MV-4-11 (cell line): ENCODE data around the gene SEC31A.
A peak's percentile ranks its signal among the peaks of the same experiment; 100 is the strongest.
"Not testable (repeated sequence)": the region's sequence is repeated elsewhere in the genome, so short reads cannot be mapped to it uniquely, and the experiment has no call there.

ENCODE experiments used
- DNase-seq: peaks from one replicate; lab custom pipeline; 2025; lab: John Stamatoyannopoulos, UW

Gene SEC31A

GRCh38 chr4:82833060-82833459 lies 57.9 kb downstream of the SEC31A start:
- not testable (repeated sequence) for DNase-seq

GRCh38 chr4:82825425-82825824 lies 65.5 kb downstream of the SEC31A start:
- no peak for DNase-seq

DNA sequence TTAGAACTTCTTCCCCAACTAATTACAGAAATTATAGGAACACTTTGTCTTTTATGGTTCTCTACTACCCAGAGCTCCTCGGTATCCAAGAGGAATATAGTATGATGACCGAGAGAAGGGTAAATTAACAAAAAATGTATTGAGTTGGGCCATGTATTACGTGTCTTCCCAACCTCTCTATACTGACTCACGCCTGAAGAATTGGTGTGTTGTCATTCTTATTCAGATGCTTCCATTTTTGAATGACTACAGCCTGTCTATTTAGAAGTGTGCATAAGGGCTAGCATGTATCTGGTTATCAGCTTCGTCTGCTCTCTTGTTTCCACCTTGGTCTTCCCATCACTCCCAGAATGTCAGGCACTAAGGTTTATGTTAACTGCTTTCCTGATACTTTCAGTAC lies 67.9 kb downstream of the SEC31A start:
- DNase-seq, result no peak

DNA sequence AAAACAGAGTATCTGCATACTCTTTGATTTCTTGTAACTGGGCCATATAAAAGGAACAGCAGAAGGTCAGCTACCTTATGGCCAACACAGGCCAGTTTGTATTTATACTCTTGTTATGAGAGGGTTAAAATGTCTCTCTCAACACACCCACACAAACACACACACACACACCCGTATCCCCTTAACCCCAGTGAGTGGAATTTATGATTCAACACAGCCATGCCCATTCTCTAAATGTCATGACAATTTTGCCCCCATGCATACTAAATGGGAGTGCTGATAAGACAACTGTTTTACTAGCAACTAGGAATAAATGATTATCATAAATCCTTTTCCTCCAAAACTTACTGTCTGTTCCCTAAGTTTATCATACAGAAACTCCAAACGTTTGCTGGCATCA lies 70.3 kb downstream of the SEC31A start:
- no peak for DNase-seq

- no peak for DNase-seq
These were observed 72.0 kb downstream of the SEC31A start for GRCh38 chr4:82818664-82819662.

DNA sequence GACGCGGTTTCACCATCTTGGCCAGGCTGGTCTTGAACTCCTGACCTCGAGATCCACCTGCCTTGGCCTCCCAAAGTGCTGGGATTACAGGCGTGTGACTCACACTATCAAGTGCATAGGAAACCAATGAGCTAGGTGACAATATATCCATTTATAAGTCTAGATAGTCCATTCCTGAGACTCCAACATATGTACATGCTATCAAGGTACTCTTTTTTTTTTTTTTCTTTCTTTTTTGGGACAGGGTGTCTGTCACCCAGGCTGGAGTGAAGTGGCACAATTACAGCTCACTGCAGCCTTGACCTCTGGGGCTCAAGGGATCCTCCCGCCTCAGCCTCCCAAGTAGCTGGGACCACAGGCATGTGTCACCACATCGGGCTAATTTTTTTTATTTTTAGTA lies 74.1 kb downstream of the SEC31A start:
- not testable (repeated sequence) for DNase-seq

DNA sequence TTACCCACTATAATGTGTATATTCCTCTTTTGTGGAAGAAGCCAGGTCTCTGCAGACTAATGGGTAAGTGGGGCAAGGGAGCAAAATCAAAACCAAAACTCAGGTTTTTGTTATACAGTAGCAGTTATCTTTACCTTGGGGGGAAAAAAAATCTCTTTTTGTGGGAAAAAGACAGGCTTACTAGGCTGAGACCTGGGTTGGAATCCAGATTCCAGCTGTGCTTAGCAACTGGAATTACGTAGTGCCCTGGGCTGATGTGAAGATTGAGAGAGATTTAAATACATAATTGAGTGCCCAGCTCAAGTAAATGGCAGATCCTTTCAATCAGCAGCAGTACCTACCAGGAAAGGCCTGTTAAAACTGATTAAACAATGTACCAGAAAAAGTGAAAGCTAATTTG lies 76.9 kb downstream of the SEC31A start:
- no peak for DNase-seq

- no peak for DNase-seq
These were observed 79.1 kb downstream of the SEC31A start for GRCh38 chr4:82811838-82812341.

DNA sequence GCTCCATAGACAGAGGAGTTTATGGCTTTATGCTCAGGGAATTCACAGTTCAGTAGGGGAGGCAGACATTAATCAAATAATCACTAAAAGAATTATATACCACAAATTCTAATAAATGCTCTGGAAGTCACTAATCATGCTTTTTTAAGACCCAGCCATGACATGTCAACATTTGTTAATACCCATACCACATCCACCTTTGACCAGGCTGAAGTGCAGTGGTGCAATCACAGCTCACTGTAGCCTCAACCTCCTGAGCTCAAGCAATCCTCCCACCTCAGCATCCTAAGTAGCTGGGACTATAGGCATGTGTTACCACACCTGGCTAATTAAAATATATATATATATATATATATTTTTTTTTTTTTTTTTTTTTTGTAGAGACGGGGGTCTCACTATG lies 79.6 kb downstream of the SEC31A start:
- no peak for DNase-seq

DNA sequence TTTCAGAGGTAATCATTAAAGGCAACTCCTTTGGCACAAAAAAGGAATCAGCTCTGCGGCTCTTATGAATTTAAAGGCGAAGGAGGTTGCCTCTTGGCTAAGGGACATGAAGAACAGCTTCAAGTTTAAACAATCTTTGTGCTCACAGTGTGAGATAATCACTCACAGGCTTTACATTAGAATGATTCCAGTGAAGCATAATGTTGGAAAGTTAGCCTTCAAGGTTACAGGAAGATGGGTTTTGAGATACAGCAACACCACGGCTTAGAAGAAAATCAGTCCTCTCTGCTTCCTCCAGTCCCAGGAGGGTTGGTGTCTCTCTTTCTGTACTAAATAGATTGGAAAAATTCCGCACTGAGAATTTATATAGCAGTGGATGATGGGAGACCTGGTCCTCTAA lies 80.8 kb downstream of the SEC31A start:
- no peak for DNase-seq

DNA sequence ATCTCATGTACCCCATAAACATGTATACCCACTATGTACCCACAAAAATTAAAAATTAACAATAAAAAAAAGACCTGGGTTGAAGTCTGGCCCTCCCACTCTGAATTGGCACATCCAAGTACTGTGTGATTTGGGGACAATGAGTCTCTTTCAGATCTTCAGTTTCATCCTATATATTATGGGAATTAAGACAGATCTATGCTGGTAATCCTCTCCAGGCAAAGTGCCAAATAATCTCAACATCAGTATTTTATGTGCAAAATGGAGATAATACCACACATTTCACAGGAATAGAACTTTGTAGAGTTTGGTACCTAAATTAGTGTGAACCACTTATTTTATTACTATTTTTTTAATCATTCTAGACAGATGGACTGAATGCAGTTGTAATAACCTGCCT lies 81.3 kb downstream of the SEC31A start:
- DNase-seq, result no peak

- no peak for DNase-seq
These were observed 87.2 kb downstream of the SEC31A start for GRCh38 chr4:82803746-82804145.

DNA sequence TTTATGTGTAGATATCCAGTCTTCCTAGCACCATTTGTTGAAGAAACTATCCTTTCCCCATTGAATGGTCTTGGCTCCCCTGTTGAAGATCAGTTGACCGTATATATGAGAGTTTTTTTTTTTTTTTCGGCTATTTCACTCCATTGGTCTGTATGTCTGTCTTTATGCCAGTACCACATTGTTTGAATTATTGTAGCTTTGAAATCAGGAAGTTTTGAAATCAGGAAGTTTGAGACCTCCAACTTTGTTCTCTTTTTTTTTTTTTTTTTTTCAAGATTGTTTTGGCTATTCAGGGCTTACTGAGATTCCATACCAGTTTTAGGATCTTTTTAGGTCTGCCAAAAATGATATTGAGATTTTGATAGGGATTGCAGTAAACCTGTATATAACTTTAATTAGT lies 88.0 kb downstream of the SEC31A start:
- DNase-seq, result peak; percentile 72

DNA sequence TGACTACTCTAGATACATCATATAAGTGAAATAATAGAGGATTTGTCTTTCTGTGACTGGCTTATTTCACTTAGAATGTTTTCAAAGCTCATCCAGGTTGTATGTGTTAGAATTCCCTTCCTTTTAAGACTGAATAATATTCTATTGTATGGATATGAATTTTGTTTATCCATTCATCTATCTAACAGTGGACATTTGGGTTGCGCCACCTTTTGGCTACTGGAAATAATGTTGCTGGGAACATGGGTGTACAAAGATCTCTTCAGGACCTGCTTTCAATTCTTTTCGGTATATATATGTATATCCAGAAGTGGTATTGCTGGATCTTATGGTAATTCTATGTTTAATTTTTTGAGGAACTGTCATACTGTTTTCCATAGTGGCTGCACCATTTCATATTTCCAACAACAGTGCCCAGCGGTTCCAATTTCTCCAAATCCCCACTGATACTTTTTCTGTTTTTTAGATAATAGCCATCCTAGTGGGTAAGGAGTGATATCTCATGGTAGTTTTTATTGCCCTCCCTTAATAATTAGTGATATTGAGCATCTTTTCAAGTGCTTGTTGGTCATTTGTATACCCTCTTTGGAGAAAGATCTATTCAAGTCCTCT lies 88.9 kb downstream of the SEC31A start:
- no peak for DNase-seq

GRCh38 chr4:82799006-82799881 lies 91.7 kb downstream of the SEC31A start:
- DNase-seq, result no peak

GRCh38 chr4:82798168-82799005 lies 92.6 kb downstream of the SEC31A start, which contains the start of gene SCD5:
TSS of gene SCD5 (minus strand) at chr4:82798796. CDS start at chr4:82798537, 259 bp downstream.
- peak; percentile 27 for DNase-seq

- no peak for DNase-seq
These were observed 93.4 kb downstream of the SEC31A start for GRCh38 chr4:82797405-82798111.

DNA sequence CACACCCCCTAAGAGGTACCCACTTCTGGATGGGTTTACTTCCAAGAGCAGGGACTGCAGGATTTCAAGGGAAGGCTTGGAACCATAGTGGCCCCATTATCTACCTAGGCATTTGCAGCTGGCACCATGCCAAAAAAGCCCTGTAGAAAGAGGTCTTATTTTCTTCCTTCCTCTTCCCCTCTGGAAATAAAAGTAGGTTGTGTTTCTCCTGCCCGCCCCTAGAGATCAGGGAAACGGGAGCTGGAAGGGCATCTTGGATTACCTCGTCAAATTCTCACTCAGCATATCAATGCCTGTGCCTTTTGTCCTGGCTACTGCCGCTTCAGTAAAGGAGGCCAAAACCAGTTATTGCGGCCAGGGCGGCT lies 93.9 kb downstream of the SEC31A start:
- no peak for DNase-seq

DNA sequence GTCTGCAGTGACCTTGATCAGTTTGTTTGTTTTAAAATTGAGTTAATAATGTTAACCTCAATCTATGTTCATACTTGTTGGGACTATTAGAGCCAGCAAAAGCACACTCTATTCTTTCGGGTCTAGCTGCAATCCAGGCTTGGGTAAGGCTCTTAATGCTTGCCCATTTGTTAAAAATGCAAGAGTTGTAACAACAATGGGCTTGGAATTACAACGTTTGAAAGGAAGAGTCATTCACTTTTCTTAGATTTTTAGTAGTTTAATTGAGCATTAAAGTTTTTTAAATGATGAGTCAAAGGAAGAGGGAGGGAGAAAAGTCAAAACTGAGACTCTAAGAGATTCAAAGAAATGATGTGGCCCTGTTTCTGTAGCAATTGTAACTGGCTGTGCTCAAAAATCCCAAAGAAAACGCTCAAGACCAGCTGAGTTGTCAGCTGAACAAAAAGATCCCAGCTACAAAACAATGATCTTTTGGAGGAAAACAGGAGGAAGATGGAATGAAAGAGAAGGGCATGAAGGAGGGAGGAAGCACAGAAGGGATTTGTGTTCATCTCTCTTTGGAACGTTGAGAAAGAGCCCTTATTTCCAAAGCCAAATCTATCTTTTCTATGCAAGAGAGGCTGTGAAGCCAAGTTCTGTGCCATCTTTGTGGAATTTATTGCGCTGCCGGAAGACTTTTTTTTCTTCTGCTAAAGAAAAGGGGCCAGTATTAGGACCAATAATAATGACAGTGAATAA lies 97.9 kb downstream of the SEC31A start:
- DNase-seq, result no peak

DNA sequence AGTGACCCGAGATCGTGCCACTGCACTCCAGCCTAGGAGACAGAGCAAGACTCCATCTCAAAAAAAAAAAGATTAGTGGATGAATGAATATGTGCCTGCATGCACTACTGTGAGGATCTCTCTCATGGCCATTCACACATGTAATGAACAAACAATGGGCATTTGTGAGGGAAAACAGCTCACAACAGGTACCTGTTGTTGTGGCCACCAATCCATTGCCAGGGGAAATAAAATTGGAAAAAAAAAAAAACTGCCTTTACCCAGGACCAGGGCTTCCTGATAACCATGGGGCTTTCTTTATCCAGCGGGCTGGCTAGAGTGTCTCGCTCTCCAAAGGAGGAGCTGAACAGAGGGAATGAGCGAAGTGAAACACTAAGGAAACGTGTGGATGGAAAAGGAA lies 99.8 kb downstream of the SEC31A start:
- DNase-seq, result no peak
